Measurements from ENCODE around the gene SMOC1.

SMOC1 gene

GRCh38 chr14:69983317-69983716, 104.1 kb downstream of the SMOC1 start:
- no peak for DNase-seq

- peak in 1 of 3 donors; percentile 20 for DNase-seq
Measured at GRCh38 chr14:69985463-69985862, 106.2 kb downstream of the SMOC1 start.

GRCh38 chr14:69986336-69986735, 107.1 kb downstream of the SMOC1 start:
- peak in 2 of 3 donors; percentile 7 to 11 for DNase-seq

GRCh38 chr14:69987406-69988121, 108.3 kb downstream of the SMOC1 start:
- DNase-seq = no peak

GRCh38 chr14:69988979-69989378, 109.8 kb downstream of the SMOC1 start:
- no peak for DNase-seq

GRCh38 chr14:69989622-69990021, 110.4 kb downstream of the SMOC1 start:
- no peak for DNase-seq

- DNase-seq = no peak
Measured at GRCh38 chr14:69990323-69990722, 111.1 kb downstream of the SMOC1 start.

GRCh38 chr14:69991422-69991821, 112.2 kb downstream of the SMOC1 start:
- DNase-seq = no peak

- DNase-seq = no peak
Measured at GRCh38 chr14:69992564-69992963, 113.3 kb downstream of the SMOC1 start.

- DNase-seq = no peak
Measured at GRCh38 chr14:69993326-69993725, 114.1 kb downstream of the SMOC1 start.

GRCh38 chr14:69994002-69994401, 114.8 kb downstream of the SMOC1 start:
- DNase-seq = no peak

GRCh38 chr14:69996216-69996615, 117.0 kb downstream of the SMOC1 start:
- peak; percentile 36 to 64 (median 63) for DNase-seq

GRCh38 chr14:69997849-69998248, 118.6 kb downstream of the SMOC1 start:
- DNase-seq = no peak

- no peak for DNase-seq
Measured at GRCh38 chr14:69999261-69999674, 120.1 kb downstream of the SMOC1 start.

- DNase-seq = no peak
Measured at GRCh38 chr14:70000601-70001000, 121.4 kb downstream of the SMOC1 start.

- DNase-seq = no peak
Measured at GRCh38 chr14:70002589-70003346, 123.6 kb downstream of the SMOC1 start.

- DNase-seq = no peak
Measured at GRCh38 chr14:70004791-70005190, 125.6 kb downstream of the SMOC1 start.

GRCh38 chr14:70005281-70005805, 126.1 kb downstream of the SMOC1 start:
- no peak for DNase-seq

- DNase-seq = no peak
Measured at GRCh38 chr14:70006699-70007098, 127.5 kb downstream of the SMOC1 start.

- no peak for DNase-seq
Measured at GRCh38 chr14:70008284-70009262, 129.4 kb downstream of the SMOC1 start.

- DNase-seq = no peak
Measured at GRCh38 chr14:70009961-70010360, 130.7 kb downstream of the SMOC1 start.

- DNase-seq = no peak
Measured at GRCh38 chr14:70011098-70011497, 131.9 kb downstream of the SMOC1 start.

- DNase-seq = no peak
Measured at GRCh38 chr14:70011708-70012107, 132.5 kb downstream of the SMOC1 start.

Measured in suppressor macrophage treated with lipopolysaccharide for 1 hour (primary cell).